Epidermal melanocyte (primary cell): ENCODE results near the gene LMNB1.

Experiments used
- DNase-seq: peaks from one replicate; pipeline ENCODE4 v3.0.0; 2011; ENCODE audit warnings: low spot score; ENCODE audit not compliant: insufficient read length

The LMNB1 gene

DNA sequence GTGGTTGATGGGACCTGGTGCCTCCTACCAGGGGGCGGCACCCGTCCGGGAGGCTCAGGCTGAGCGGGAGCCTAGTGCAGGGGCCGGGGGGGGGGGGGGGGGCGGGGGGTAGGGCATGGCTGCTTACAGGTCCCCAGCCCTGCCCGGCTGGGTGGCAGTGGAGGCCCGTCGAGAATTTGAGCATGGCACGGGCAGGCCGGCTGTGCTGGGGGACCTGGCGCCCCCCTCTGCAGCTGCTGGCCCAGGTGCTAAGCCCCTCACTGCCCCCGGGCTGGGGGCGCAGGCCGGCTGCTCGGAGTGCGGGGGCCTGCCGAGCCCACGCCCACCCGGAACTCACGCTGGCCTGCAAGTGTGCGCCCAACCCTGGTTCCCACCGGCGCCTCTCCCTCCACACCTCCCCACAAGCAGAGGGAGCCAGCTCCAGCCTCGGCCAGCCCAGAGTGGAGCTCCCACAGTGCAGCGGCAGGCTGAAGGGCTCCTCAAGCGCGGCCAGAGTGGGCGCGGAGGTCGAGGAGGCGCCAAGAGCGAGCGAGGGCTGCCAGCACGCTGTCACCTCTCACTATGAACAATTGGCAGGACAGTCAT is 77.7 kb downstream of the LMNB1 start:
- no peak for DNase-seq

DNA sequence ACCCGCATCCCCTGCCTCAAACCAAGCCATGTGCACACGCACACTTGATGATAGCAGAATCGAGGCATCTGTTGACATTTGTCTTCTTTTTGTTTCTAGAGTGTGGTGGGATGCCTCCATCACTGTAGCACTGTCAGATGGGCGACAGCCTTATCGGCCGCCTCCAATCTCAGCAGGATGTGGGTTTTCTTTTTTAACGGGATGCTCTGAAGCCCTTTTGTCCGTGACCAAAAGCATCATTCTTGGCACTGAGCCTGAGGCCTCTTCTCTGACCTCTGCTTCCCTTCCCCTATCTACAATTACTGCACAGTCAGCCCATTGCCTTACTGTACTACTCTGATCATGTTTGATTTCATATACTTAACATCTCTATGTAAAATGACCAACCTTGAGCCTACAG is 78.3 kb downstream of the LMNB1 start:
- no peak for DNase-seq

DNA sequence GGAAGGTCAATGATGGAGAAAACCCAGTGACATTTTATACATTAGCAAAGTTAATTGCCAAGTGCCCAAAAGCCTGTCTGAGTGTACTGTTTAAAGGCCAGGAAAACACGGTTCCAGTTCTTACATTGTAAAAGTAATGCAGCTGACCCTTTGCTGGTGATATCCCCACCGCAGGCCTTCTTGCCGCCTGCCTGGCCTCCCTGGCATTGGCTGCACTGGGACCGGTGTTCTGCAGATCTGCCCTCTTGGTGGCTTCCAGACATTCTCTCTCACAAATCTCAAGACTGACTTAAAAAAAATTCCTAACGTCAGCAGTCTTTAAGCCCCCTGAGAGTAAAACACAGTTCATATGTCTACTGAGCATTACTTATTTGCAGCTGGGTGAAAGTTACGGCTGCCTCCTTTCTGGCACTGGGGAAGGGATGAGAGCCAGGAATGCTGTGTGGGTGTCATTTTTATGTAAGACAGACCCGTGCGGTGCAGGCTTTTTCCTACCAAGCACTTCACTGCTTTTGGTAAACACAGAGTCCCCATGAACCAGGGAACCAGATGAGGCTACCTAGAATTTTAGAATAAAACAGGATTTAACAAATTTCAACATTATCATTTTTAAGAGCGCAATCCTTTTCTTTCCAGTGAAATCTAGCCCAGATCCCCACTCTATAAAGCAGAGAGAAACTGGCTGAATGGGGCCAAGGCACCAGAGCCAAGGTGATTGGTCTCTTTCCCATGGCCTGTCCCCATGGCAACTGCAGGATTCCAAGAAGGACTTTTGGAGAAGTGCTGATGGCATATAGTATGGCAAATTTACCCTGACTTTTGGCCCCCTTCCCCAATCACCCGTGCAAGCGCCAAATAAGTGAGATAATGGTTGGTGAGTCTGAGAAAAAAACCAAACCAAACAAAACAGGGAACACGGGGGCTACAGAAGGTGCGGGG is 80.8 kb downstream of the LMNB1 start:
- DNase-seq, result no peak

DNA sequence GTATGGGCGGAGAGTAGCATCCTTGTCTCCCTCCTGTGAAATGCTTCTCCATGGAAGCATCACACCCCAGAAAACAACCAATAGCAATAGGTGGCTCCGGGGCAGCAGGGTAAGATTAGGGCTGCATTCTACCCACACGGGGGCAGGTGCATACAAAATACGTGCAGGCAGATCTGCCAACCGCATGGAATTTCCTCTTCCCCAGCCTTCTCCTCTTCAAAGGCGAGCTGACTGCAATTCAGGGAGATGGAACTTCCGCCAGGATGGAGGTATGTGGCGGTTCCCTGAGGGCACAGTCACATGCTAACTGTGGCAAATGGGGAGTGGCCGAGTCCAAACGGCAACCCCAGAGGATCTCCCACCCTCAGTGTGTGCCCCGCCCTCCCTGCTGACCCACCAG is 81.5 kb downstream of the LMNB1 start:
- DNase-seq, result no peak

DNA sequence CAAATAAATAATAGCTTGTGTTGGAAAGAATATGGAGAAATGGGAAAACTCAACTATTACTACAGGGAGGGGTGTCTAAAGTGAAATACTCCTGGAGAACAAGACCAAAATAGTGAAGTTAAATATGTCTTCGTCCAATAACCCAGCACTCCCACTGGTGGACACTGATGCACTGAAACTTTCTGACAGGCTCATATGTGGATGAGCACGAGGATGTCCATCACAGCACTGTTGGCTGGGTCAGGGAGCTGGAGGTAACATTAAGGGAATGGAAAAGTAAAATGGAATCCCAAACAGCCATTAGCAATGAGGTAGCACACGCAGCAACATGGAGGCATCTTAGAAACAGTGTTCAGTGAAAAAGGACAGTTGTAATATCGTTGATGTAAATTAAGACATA is 86.5 kb downstream of the LMNB1 start:
- no peak for DNase-seq

DNA sequence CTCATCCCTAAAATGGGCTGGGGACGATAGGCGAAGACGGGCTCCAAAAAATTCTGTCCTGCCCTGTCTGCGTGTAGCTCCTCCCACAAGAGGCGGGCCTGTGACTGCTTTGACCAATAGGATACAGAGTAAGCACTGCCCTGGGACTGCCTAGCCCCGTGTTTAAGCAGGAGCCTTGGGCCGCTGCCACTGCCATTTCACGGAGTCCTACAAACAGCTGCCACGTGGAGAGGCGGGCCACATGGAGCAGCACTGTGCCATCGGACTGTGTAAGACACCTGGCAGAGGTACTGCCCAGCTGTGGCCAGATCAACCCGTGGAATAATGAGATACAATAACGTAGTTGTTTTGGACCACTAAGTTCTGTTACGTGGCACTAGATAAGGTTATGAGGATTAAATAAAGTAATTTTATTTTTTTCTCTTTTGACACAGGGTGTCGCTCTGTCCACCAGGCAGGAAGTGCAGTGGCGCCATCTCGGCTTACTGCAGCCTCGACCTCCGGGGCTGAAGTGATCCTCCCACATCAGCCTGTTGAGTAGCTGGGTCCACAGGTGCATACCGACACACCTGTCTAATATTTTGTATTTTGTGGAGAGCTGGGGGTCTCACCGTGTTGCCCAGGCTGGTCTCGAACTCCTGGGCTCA is 87.2 kb downstream of the LMNB1 start:
- DNase-seq, result no peak

DNA sequence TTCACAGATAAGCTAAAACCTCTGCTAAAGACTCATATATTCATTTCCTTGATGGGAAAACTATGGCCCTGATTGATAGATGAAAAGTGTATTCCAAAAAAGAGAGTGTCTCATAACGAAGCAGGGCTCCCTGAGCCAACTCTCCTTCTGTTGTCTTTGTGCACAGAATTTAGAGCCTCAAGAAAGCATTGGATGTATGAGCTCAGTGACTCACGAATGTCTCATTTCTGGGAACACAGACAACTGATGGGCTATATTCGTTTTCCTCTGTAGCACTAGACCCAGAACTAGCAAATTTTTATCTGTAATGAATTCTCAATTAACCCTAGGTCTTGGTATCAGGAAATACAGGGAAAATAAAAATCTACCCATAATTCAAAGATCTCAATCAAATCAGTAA is 88.4 kb downstream of the LMNB1 start:
- no peak for DNase-seq

DNA sequence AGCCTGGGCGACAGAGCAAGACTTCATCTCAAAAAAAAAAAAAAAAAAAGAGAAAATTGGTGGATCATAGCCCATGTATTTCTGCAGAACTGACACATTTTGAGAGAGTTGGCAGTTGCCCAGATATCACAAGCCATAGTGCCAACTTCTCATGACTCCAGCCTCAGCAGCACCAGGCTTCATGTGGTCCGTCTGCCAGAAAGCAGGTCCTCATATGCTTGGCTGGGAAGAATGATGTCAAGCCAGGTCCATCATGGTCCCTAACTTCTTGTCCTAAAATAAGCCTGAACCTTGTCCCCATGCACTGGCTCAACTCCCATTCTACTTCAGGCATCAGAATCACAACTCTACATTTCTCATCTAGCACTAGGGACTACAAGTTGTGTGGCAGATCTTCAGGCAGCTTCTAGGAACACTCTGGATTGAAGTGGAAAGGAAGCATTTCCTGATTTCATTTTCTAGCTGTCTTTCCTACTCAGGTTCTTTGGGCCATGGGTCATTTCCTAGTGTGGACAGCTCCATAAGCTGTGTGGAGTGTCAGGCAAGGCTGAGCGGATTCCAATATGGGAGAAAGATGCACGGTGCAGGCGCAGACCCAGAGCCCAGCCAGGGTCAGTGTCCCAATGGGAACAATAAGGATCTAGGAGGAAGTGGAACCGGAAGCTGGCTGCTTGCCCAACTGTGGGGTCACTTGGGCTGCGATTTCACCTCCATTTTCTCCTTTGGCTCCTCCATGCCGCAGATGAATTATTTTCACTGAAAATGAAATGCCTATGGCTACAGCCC is 90.1 kb downstream of the LMNB1 start:
- DNase-seq, result no peak

DNA sequence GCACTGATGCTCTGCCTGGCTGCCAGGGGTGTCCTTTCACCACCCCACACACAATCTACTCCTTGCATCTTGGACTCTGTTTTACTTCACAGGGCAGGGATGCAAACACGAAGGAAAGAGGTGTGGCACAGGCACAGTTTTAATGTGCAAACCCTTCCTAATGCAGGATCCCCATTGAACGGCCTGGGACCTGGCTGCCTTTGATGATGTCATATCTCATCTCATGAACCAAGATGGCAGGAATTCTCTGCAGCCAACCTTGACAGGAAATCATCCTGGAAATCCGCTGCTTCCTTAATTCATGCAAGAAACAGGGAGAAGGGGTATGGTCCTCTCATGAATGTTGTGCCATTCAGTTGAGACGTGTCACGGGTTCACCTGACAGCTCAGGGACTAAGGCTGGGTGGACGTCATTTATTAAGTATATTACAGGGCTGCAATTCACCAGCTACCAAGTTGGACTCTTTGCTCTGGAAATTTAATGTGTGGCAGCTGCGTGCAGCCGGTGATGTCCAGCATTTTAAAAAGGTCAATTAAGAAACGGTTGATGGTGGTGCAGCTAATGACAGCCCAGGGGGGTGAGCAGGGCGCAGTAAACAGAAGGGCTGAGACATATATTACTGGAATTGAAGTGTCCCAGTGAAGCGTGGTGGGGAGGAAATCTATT is 91.5 kb downstream of the LMNB1 start:
- DNase-seq, result no peak

DNA sequence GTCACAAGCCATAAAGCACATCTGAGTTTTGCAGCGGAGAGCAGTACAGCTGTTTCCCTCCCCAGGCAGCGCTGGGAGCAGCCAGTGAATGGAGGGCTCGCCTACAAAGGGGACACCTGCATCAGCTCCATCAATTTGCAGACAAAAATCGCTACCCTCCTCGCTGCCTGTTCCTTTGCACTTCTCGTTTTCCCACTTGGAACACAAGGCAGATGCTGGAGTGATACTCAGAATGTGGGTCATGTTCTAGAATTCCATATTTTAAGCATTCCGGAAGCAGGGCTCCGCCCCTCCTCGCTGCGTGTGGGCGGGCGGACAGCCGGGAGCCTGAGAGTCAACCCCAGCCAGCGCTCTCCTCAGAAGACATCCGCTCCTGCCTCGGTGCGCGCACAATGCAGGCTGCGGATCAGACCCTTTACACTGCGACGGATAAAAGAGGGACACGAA is 92.1 kb downstream of the LMNB1 start:
- DNase-seq, result peak; percentile 36

DNA sequence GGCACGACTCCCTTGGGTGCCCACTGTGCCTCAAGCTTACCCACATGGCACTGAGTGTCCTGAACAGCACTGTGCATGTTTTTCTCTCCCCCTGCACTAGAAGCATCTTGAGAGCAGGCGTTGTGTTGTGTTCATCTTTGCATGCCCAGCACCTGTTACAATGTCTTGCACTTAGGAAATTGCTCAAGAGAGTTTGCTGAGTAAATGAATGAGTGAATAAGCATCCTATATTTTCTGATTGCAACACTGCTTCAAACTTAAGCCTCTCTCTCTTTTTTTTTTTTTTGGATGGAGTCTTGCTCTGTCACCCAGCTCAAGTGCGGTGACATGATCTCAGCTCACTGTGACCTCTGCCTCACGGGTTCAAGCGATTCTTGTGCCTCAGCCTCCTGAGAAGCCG is 94.5 kb downstream of the LMNB1 start:
- DNase-seq, result no peak

DNA sequence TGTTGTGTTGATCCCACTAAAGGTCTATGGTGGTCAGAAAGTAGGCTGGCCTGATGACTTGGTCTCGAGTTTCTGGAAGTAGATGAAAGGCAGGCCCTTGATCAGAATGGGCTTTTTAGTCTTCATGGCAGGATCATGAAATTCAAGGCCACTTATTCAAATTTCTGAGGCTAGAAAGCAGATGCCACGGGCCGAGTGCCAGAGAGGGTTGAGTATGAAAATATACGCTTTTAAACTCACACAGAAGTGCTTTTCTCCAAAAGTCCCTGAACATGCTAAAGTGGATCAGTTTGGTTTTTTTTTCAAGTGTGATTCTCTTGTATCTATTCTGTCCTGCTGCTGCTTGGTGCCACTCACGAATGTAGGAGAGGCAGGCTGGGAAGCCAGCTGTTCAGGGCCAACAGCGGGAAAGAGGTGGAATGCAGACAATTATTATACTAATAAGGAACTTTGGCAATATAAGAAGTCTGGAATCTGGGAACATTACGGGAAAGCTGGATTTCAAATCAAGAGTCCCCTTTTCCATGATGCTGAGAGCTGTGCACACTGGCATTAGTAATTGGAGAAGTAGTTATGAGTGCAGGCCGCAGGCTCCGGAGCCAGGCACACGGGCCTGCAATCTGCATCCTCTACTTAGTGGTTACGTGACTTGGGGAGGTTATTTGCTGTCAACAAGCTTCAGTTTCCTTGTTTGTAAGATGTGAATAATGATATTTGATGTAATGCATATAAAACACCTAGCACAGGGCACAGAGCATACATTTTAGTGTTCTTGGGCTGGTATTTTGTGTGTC is 95.8 kb downstream of the LMNB1 start:
- DNase-seq, result no peak

DNA sequence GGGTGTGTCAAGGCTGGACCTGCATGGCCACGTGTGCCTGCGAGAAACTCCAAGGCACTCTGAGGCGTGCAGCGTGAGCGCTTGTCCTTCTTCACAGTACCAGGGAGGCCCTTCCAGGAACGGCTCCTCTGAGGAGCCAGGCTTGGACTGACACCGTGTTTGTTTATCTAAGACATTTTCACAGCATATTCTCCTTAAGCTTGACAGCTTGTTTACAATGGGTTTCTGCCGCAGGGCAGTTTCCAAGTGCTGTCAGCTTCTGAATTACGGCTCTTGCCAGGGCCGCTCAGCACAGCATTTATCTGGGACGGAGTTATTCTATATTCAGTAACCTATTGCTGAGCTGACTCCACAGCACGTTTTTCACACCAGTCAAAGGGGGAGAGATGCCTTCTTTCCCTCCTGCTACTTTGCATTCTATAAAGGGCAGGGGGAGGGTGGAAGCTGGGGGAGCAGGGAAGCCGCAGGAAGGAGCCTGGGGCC is 98.4 kb downstream of the LMNB1 start:
- DNase-seq, result no peak

DNA sequence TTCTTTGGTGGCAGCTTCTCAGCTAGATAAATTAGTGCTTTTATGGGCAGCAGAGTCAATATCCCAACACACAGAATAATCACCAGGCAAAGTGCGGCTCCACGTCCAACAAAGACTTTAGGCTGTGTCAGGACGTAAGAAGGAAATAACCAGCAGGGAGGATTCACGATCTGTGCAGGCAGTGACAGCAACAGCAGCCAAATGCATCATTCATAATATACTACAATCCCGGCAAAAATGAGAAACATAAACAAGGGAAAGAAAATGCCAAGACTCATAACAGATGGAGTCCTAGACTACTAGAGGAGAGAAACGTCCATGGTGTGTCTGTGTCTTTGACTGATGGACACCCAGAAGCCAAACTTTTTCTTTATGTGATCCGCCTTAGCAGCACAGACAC is 100.7 kb downstream of the LMNB1 start:
- DNase-seq, result no peak

DNA sequence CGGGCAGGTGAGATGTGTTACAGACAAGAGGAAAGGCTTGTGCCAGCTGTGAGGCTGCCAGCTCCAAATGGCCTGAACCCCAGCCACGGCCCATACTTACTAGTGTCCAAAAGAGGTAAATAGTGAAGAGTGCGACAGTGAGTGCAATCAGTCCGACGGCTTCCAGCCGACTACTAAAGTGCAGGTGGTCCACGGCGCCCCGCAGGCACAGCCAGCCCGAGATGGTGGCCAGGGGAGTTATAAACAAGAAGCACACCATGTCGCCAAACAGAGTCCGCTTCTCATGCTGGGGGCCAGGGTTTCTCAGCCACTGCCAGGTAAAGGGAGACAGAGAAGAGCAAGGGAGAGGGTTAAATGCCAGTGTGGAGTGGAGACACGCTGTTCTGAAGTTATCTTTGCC is 101.1 kb downstream of the LMNB1 start:
- no peak for DNase-seq

DNA sequence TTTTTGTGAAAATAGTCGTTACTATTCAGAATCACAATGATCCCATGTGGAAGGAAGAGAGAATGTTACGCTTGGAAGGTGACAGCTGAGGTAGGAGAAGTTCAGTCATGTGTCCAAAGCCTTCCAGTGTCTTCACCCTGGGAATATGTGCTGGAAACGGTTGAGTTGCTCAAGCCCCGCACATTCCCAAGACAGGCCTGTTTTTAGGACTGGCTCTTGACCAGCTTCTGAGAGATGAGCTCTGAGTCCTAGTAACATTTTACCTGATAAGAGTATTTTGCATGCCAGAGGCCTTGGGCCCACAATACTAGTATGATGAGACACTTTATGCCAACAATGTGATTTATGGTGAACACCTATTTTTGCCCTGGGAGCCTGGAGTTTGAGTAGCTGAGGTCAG is 101.7 kb downstream of the LMNB1 start:
- DNase-seq, result no peak

DNA sequence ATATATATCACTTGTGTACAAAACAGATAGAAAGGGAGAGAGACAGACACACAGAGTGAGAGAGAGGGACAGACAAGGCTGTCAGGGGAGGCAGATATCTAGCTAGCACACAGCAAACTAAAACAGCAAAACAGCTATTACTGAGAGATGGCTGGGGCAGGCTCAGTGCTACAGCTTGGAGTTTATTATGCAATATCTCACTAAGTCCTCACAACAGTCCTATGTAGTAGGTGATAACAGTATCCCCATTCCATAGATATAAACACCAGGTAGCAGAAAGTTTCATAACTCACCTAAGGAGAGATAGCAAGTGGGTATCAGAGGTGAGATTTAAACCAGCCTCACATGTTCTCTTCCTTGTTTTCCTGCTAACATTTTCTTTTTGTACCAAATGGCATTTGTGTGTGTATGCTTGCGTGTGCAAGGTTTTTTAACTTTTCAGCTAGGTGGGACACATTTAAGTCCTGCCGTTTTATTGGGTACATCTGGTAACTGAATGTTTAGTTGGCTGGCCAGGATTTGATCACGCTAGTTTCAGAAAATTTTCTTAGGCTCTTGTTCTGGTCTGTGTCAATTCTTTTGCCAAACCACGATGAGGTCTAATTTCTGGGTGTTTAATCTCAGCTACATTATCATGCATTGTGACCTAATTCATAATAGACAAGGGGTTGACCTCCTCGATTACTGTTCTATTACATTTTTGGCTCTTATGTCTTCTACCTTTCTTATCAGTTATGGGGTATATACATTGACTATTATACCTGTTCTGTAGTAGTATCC is 105.1 kb downstream of the LMNB1 start:
- DNase-seq, result no peak

DNA sequence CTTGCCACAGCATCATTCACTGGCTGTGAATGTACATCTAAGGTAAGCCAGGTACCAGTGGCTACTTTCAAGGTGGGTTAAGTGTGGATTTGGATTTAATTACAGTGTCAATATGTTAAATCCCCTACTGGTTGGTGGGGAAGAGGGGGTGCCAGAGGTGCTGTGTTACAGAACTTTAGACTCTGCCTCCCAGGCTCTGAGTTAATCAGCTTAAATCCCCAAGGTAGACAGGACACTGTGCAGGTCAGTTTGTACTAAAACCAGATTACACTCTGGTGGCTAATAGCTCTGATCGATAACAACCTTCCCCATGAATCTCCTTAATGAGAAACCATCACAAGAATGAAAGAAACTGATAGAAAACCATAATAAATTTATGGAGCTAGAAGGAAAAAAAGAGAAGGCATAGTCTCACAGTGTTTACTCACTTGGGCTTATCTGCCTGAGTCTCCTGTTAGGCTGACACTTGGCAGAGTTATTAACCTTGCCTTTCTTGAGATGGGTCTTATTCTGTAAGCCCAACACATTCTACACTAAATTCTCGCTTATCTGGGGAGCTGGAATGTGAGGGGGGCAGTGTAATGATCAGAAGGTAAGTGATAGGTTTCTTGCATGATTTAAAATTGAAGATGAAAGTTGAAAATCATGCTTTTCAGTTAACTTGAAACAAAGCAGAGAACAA is 106.8 kb downstream of the LMNB1 start:
- DNase-seq, result no peak
